ENCODE results near the gene ORAI2.
A peak's percentile ranks its signal among the peaks of the same experiment; 100 is the strongest.

Gene ORAI2

GRCh38 chr7:102433219-102434038, at the start of gene ORAI2:
Gene ORAI2, plus strand, starts transcription at chr7:102433575. Its CDS starts 5,382 bp downstream, at chr7:102438957.
- peaks cover 14% of the 10 kb centered on the region for H3K79me2 ChIP-seq (ENCODE audit: control insufficient read depth, insufficient read depth, low read length, unreplicated experiment)
- peak within 1 kb of the TSS; percentile 19; the same call in 1 of the 2 replicates for H3K27ac ChIP-seq (ENCODE audit: low read depth, low read length)
- peak within 1 kb of the TSS; percentile 96 for H2AFZ ChIP-seq (ENCODE audit: low read length, unreplicated experiment)
- H3K4me3 ChIP-seq (ENCODE audit: low read depth, low read length), result peak within 1 kb of the TSS; percentile 97
- H3K36me3 ChIP-seq (ENCODE audit: insufficient read depth, low read length), result no peaks in the 10 kb centered on the region
- H3K4me1 ChIP-seq (ENCODE audit: control insufficient read depth, insufficient read depth, low read length, unreplicated experiment), result peaks cover 14% of the 10 kb centered on the region
- H3K27me3 ChIP-seq (ENCODE audit: insufficient read depth, low read length), result no peaks in the 10 kb centered on the region

GRCh38 chr7:102387064-102387463, 46.3 kb upstream of the ORAI2 start:
- H3K27me3 ChIP-seq (ENCODE audit: insufficient read depth, low read length), result no peaks in the 10 kb centered on the region
- H3K79me2 ChIP-seq (ENCODE audit: control insufficient read depth, insufficient read depth, low read length, unreplicated experiment), result no peaks in the 10 kb centered on the region
- no peak overlapping the region for H3K27ac ChIP-seq (ENCODE audit: low read depth, low read length)
- no peaks in the 10 kb centered on the region for H3K4me1 ChIP-seq (ENCODE audit: control insufficient read depth, insufficient read depth, low read length, unreplicated experiment)
- H2AFZ ChIP-seq (ENCODE audit: low read length, unreplicated experiment), result no peak overlapping the region
- H3K4me3 ChIP-seq (ENCODE audit: low read depth, low read length), result no peak overlapping the region
- peaks cover under 1% of the 10 kb centered on the region; the same call in 1 of the 2 replicates for H3K36me3 ChIP-seq (ENCODE audit: insufficient read depth, low read length)

- Histone ChIP-seq H3K36me3 (ENCODE audit: insufficient read depth, low read length) (peaks cover 6% of the 10 kb centered on the region), H3K27ac (ENCODE audit: low read depth, low read length) (no peak overlapping the region), H3K4me1 (ENCODE audit: control insufficient read depth, insufficient read depth, low read length, unreplicated experiment) (no peaks in the 10 kb centered on the region), H3K79me2 (ENCODE audit: control insufficient read depth, insufficient read depth, low read length, unreplicated experiment) (no peaks in the 10 kb centered on the region), H3K4me3 (ENCODE audit: low read depth, low read length) (no peak overlapping the region), H2AFZ (ENCODE audit: low read length, unreplicated experiment) (no peak overlapping the region), H3K27me3 (ENCODE audit: insufficient read depth, low read length) (no peaks in the 10 kb centered on the region)
These were observed 43.6 kb upstream of the ORAI2 start for GRCh38 chr7:102389810-102390209.

GRCh38 chr7:102390697-102391484, 42.5 kb upstream of the ORAI2 start:
- Histone ChIP-seq H3K4me3 (ENCODE audit: low read depth, low read length) (no peak overlapping the region), H2AFZ (ENCODE audit: low read length, unreplicated experiment) (no peak overlapping the region), H3K27ac (ENCODE audit: low read depth, low read length) (no peak overlapping the region), H3K79me2 (ENCODE audit: control insufficient read depth, insufficient read depth, low read length, unreplicated experiment) (no peaks in the 10 kb centered on the region), H3K4me1 (ENCODE audit: control insufficient read depth, insufficient read depth, low read length, unreplicated experiment) (no peaks in the 10 kb centered on the region), H3K36me3 (ENCODE audit: insufficient read depth, low read length) (peaks cover 6% of the 10 kb centered on the region), H3K27me3 (ENCODE audit: insufficient read depth, low read length) (no peaks in the 10 kb centered on the region)

GRCh38 chr7:102392330-102392729, 41.0 kb upstream of the ORAI2 start:
- no peaks in the 10 kb centered on the region for H3K27me3 ChIP-seq (ENCODE audit: insufficient read depth, low read length)
- peaks cover 10% of the 10 kb centered on the region for H3K79me2 ChIP-seq (ENCODE audit: control insufficient read depth, insufficient read depth, low read length, unreplicated experiment)
- no peak overlapping the region for H3K27ac ChIP-seq (ENCODE audit: low read depth, low read length)
- H3K4me1 ChIP-seq (ENCODE audit: control insufficient read depth, insufficient read depth, low read length, unreplicated experiment), result no peaks in the 10 kb centered on the region
- H3K4me3 ChIP-seq (ENCODE audit: low read depth, low read length), result no peak overlapping the region
- no peak overlapping the region for H2AFZ ChIP-seq (ENCODE audit: low read length, unreplicated experiment)
- H3K36me3 ChIP-seq (ENCODE audit: insufficient read depth, low read length), result peaks cover 6% of the 10 kb centered on the region

- Histone ChIP-seq H3K27me3 (ENCODE audit: insufficient read depth, low read length) (no peaks in the 10 kb centered on the region), H3K27ac (ENCODE audit: low read depth, low read length) (no peak overlapping the region), H3K79me2 (ENCODE audit: control insufficient read depth, insufficient read depth, low read length, unreplicated experiment) (peaks cover 13% of the 10 kb centered on the region), H3K4me1 (ENCODE audit: control insufficient read depth, insufficient read depth, low read length, unreplicated experiment) (no peaks in the 10 kb centered on the region), H3K36me3 (ENCODE audit: insufficient read depth, low read length) (peaks cover 6% of the 10 kb centered on the region), H3K4me3 (ENCODE audit: low read depth, low read length) (no peak overlapping the region), H2AFZ (ENCODE audit: low read length, unreplicated experiment) (no peak overlapping the region)
These were observed 39.9 kb upstream of the ORAI2 start for GRCh38 chr7:102393467-102393866.

- H3K4me1 ChIP-seq (ENCODE audit: control insufficient read depth, insufficient read depth, low read length, unreplicated experiment), result no peaks in the 10 kb centered on the region
- H3K27me3 ChIP-seq (ENCODE audit: insufficient read depth, low read length), result no peaks in the 10 kb centered on the region
- peak overlapping the region; percentile 66 for H3K27ac ChIP-seq (ENCODE audit: low read depth, low read length)
- peak overlapping the region; percentile 91 for H3K4me3 ChIP-seq (ENCODE audit: low read depth, low read length)
- H3K36me3 ChIP-seq (ENCODE audit: insufficient read depth, low read length), result peaks cover 13% of the 10 kb centered on the region
- peaks cover 13% of the 10 kb centered on the region for H3K79me2 ChIP-seq (ENCODE audit: control insufficient read depth, insufficient read depth, low read length, unreplicated experiment)
- peak overlapping the region; percentile 86 for H2AFZ ChIP-seq (ENCODE audit: low read length, unreplicated experiment)
These were observed 37.8 kb upstream of the ORAI2 start for GRCh38 chr7:102395592-102395872.

- H3K27me3 ChIP-seq (ENCODE audit: insufficient read depth, low read length), result no peaks in the 10 kb centered on the region
- H3K36me3 ChIP-seq (ENCODE audit: insufficient read depth, low read length), result peaks cover 13% of the 10 kb centered on the region
- no peaks in the 10 kb centered on the region for H3K4me1 ChIP-seq (ENCODE audit: control insufficient read depth, insufficient read depth, low read length, unreplicated experiment)
- peak within 1 kb of the TSS; percentile 91 for H3K4me3 ChIP-seq (ENCODE audit: low read depth, low read length)
- H3K79me2 ChIP-seq (ENCODE audit: control insufficient read depth, insufficient read depth, low read length, unreplicated experiment), result peaks cover 13% of the 10 kb centered on the region
- peak within 1 kb of the TSS; percentile 86 for H2AFZ ChIP-seq (ENCODE audit: low read length, unreplicated experiment)
- H3K27ac ChIP-seq (ENCODE audit: low read depth, low read length), result peak within 1 kb of the TSS; percentile 66
These were observed 37.3 kb upstream of the ORAI2 start, which contains the start of gene PRKRIP1 for GRCh38 chr7:102395873-102396709. Gene PRKRIP1, plus strand, starts transcription at chr7:102396363. Its CDS starts 49 bp downstream, at chr7:102396412.

- no peaks in the 10 kb centered on the region for H3K4me1 ChIP-seq (ENCODE audit: control insufficient read depth, insufficient read depth, low read length, unreplicated experiment)
- H3K27ac ChIP-seq (ENCODE audit: low read depth, low read length), result peak overlapping the region; percentile 58
- peak overlapping the region; percentile 47 for H2AFZ ChIP-seq (ENCODE audit: low read length, unreplicated experiment)
These were observed 36.7 kb upstream of the ORAI2 start for GRCh38 chr7:102396710-102397019.

GRCh38 chr7:102398543-102398942, 34.8 kb upstream of the ORAI2 start:
- Histone ChIP-seq H3K36me3 (ENCODE audit: insufficient read depth, low read length) (peaks cover 7% of the 10 kb centered on the region; the same call in 1 of the 2 replicates), H3K27me3 (ENCODE audit: insufficient read depth, low read length) (no peaks in the 10 kb centered on the region), H3K4me3 (ENCODE audit: low read depth, low read length) (no peak overlapping the region)

More at GRCh38 chr7:102396710-102397019, 36.7 kb upstream of the ORAI2 start:
- H3K79me2 ChIP-seq (ENCODE audit: control insufficient read depth, insufficient read depth, low read length, unreplicated experiment), result peaks cover 13% of the 10 kb centered on the region
- peak overlapping the region; percentile 91 for H3K4me3 ChIP-seq (ENCODE audit: low read depth, low read length)
- H3K36me3 ChIP-seq (ENCODE audit: insufficient read depth, low read length), result peaks cover 13% of the 10 kb centered on the region
- H3K27me3 ChIP-seq (ENCODE audit: insufficient read depth, low read length), result no peaks in the 10 kb centered on the region

More at GRCh38 chr7:102398543-102398942, 34.8 kb upstream of the ORAI2 start:
- Histone ChIP-seq H3K4me1 (ENCODE audit: control insufficient read depth, insufficient read depth, low read length, unreplicated experiment) (no peaks in the 10 kb centered on the region), H2AFZ (ENCODE audit: low read length, unreplicated experiment) (no peak overlapping the region), H3K79me2 (ENCODE audit: control insufficient read depth, insufficient read depth, low read length, unreplicated experiment) (peaks cover 13% of the 10 kb centered on the region), H3K27ac (ENCODE audit: low read depth, low read length) (no peak overlapping the region)
